Measurements from ENCODE around the gene SAMD11.
"Not testable (repeated sequence)": the region's sequence is repeated elsewhere in the genome, so short reads cannot be mapped to it uniquely, and the experiment has no call there.

The SAMD11 gene

GRCh38 chr1:978835-979743 lies 55.4 kb downstream of the SAMD11 start:
- DNase-seq, result no peak

GRCh38 chr1:979744-980072 lies 56.0 kb downstream of the SAMD11 start:
- no peak for DNase-seq

- DNase-seq, result no peak
Measured at GRCh38 chr1:980137-980571, 56.4 kb downstream of the SAMD11 start.

- DNase-seq, result no peak
Measured at GRCh38 chr1:980602-981395, 57.1 kb downstream of the SAMD11 start.

- DNase-seq, result no peak
Measured at GRCh38 chr1:981491-981954, 57.8 kb downstream of the SAMD11 start.

- DNase-seq, result no peak
Measured at GRCh38 chr1:981955-982558, 58.3 kb downstream of the SAMD11 start, which contains the start of gene PERM1. TSS of gene PERM1 (minus strand) at chr1:982093. CDS start at chr1:981029, 1,064 bp downstream.

- DNase-seq, result no peak
Measured at GRCh38 chr1:982765-983436, 59.2 kb downstream of the SAMD11 start.

GRCh38 chr1:983798-984475 lies 60.2 kb downstream of the SAMD11 start:
- no peak for DNase-seq

- no peak for DNase-seq
Measured at GRCh38 chr1:984476-984814, 60.7 kb downstream of the SAMD11 start.

- no peak for DNase-seq
Measured at GRCh38 chr1:985126-985525, 61.4 kb downstream of the SAMD11 start.

- DNase-seq, result not testable (repeated sequence)
Measured at GRCh38 chr1:988061-988460, 64.3 kb downstream of the SAMD11 start.

- not testable (repeated sequence) for DNase-seq
Measured at GRCh38 chr1:991275-991674, 67.6 kb downstream of the SAMD11 start.

- no peak for DNase-seq
Measured at GRCh38 chr1:991895-992294, 68.2 kb downstream of the SAMD11 start.

GRCh38 chr1:992362-992761 lies 68.6 kb downstream of the SAMD11 start:
- no peak for DNase-seq

GRCh38 chr1:993379-993995 lies 69.8 kb downstream of the SAMD11 start:
- no peak for DNase-seq
